ENCODE measurements around the gene VSNL1. TPM values are rescaled to one million over a fixed set of nuclear protein-coding genes. Genes with fewer than 3 reads are reported as not detected.

VSNL1 gene
- total RNA-seq, 1 experiment from 2014 or later: 9.9 TPM

- Histone ChIP-seq H3K27ac (ENCODE audit: insufficient read length, low read depth, low read length) (no peak overlapping the region), H3K4me1 (ENCODE audit: insufficient read depth, low read length) (peaks cover 15% of the 10 kb centered on the region), H3K14ac (ENCODE audit: insufficient read depth, low read length) (no peak overlapping the region), H3K9ac (ENCODE audit: extremely low read depth, insufficient read length, low read length) (no peak overlapping the region), H2BK20ac (ENCODE audit: low read depth, low read length, poor library complexity, severe bottlenecking) (no peak overlapping the region), H2BK15ac (ENCODE audit: low read depth, low read length) (no peak overlapping the region), H3K79me1 (ENCODE audit: insufficient read depth, low read depth, low read length, poor library complexity, severe bottlenecking) (peaks cover 5% of the 10 kb centered on the region), H3K4me2 (ENCODE audit: insufficient read depth, insufficient read length, low read length) (no peak overlapping the region), H2AK5ac (ENCODE audit: insufficient read length, low read length) (no peak overlapping the region), H3K4ac (ENCODE audit: low read depth, low read length) (no peak overlapping the region), H3T11ph (ENCODE audit: low read length) (no peak overlapping the region), H3K56ac (ENCODE audit: insufficient read length, low read depth, low read length) (no peak overlapping the region), H2BK5ac (ENCODE audit: insufficient read length, low read length) (no peak overlapping the region), H2AFZ (ENCODE audit: low read length) (no peak overlapping the region), H2BK120ac (ENCODE audit: low read depth, low read length, poor library complexity, severe bottlenecking) (no peak overlapping the region), H3K79me2 (ENCODE audit: insufficient read depth, low read length) (peaks cover 39% of the 10 kb centered on the region; the same call in 1 of the 2 replicates), H4K20me1 (ENCODE audit: control insufficient read depth, insufficient read depth, insufficient read length) (no peaks in the 10 kb centered on the region), H3K23ac (ENCODE audit: insufficient read length, low read depth, low read length) (no peak overlapping the region), H2BK12ac (ENCODE audit: insufficient read length, low read depth, low read length) (no peak overlapping the region), H3K27me3 (ENCODE audit: insufficient read depth, low read length) (no peaks in the 10 kb centered on the region), H3K9me3 (ENCODE audit: control insufficient read depth, low read depth, low read length) (no peaks in the 10 kb centered on the region), H4K91ac (ENCODE audit: insufficient read length, low read depth, low read length) (no peak overlapping the region), H4K5ac (ENCODE audit: insufficient read length, low read depth, low read length) (no peak overlapping the region), H3K18ac (ENCODE audit: insufficient read length, low read depth, low read length) (no peak overlapping the region), H3K23me2 (ENCODE audit: insufficient read length, low read depth, low read length, poor library complexity, severe bottlenecking) (peaks cover 8% of the 10 kb centered on the region), H4K8ac (replicated peaks; ENCODE audit: insufficient read length, low read depth, low read length) (no peak overlapping the region)
- peak overlapping the region in 1 of 2 experiments; percentile 47; a peak in 1 of 5 replicates for H3K4me3 Mint-ChIP-seq
- no peak for DNase-seq
- TF ChIP-seq, protein P1, sequence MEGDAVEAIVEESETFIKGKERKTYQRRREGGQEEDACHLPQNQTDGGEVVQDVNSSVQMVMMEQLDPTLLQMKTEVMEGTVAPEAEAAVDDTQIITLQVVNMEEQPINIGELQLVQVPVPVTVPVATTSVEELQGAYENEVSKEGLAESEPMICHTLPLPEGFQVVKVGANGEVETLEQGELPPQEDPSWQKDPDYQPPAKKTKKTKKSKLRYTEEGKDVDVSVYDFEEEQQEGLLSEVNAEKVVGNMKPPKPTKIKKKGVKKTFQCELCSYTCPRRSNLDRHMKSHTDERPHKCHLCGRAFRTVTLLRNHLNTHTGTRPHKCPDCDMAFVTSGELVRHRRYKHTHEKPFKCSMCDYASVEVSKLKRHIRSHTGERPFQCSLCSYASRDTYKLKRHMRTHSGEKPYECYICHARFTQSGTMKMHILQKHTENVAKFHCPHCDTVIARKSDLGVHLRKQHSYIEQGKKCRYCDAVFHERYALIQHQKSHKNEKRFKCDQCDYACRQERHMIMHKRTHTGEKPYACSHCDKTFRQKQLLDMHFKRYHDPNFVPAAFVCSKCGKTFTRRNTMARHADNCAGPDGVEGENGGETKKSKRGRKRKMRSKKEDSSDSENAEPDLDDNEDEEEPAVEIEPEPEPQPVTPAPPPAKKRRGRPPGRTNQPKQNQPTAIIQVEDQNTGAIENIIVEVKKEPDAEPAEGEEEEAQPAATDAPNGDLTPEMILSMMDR (conservative IDR thresholded peaks at IDR 0.05): no peak
- no CpG with 5 or more reads among the region's 2 CpGs for WGBS (ENCODE audit: extremely low coverage, insufficient read length, low lambda C conversion rate)
- peaks cover 4% of the 10 kb centered on the region; the same call in 1 of the 2 replicates for H3K27me3 Mint-ChIP-seq (ENCODE audit: low read depth)
- peaks cover 6 to 9% (median 7%) of the 10 kb centered on the region in 3 experiments for H3K36me3 Mint-ChIP-seq (ENCODE audit: insufficient read depth in 1 of 3, low read depth in 3 of 3)
- H3K9me3 Mint-ChIP-seq: peaks cover 0 to 3% of the 10 kb centered on the region in 2 experiments; a peak in 3 of 5 replicates
- peak overlapping the region in 2 of 3 experiments; percentile 37 to 78; a peak in 3 of 7 replicates for H3K27ac Mint-ChIP-seq
- H3K4me1 Mint-ChIP-seq: peaks cover 61 to 63% of the 10 kb centered on the region in 2 experiments
Measured at GRCh38 chr2:17547237-17547636, 6.7 kb downstream of the VSNL1 start.
